GM18867 (cell line): Measurements from ENCODE around the gene PCDHGA6.

Experiments
- ATAC-seq: cut with Tn5 transposase; IDR thresholded peaks from one replicate; pipeline ENCODE4 v1.9.1; 2021; ENCODE audit warnings: mild to moderate bottlenecking, moderate library complexity; ENCODE audit not compliant: unreplicated experiment

PCDHGA6 gene

GRCh38 chr5:141419074-141419880 lies 45.6 kb downstream of the PCDHGA6 start:
- ATAC-seq = no peak

DNA sequence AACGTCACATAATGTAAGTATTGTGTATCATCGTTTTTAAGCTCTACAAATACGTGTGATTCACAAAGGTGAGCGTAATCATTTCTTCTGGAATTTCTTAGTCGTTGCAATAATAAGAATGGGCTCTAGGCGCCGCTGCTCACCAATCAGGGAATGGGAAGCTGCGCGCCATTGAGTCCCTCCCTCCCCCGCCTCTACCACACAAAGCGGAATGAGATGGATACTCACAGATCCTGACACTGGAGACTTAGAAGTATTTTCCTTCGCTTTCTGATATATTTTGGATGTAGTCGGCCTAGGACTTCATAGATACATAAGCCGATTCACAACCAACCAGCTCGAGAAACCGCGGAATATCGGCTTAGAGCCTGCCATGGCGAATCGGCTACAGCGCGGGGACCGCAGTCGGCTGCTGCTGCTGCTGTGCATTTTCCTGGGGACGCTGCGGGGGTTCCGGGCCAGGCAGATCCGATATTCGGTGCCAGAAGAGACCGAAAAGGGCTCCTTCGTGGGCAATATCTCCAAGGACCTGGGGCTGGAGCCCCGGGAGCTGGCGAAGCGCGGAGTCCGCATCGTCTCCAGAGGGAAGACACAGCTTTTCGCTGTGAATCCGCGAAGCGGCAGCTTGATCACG lies 47.3 kb downstream of the PCDHGA6 start, which contains the start of gene PCDHGA11:
Gene PCDHGA11 (plus strand): TSS at position 197 of the 634 bp plus-strand sequence. CDS start 177 bp downstream, at position 374.
- no peak for ATAC-seq

DNA sequence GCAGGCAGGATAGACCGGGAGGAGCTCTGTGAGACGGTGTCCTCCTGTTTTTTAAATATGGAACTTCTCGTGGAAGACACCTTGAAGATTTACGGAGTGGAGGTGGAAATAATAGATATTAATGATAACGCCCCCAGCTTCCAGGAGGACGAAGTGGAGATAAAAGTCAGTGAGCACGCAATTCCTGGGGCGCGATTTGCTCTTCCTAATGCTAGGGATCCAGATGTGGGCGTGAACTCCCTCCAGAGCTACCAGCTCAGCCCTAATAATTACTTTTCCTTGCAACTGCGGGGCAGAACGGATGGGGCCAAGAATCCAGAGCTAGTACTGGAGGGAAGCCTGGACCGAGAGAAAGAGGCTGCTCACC lies 47.8 kb downstream of the PCDHGA6 start:
- ATAC-seq = no peak

DNA sequence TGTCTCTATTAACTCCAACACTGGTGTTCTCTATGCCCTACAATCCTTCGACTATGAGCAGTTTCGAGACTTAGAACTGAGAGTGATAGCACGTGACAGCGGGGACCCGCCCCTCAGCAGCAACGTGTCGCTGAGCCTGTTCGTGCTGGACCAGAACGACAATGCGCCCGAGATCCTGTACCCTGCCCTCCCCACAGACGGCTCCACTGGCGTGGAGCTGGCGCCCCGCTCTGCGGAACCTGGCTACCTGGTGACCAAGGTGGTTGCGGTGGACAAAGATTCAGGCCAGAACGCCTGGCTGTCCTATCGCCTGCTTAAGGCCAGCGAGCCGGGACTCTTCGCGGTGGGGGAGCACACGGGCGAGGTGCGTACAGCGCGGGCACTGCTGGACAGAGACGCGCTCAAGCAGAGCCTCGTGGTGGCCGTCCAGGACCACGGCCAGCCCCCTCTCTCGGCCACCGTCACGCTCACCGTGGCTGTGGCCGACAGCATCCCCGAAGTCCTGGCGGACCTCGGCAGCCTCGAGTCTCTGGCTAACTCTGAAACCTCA lies 49.1 kb downstream of the PCDHGA6 start:
- ATAC-seq = no peak

- ATAC-seq = no peak
These were observed 54.2 kb downstream of the PCDHGA6 start for GRCh38 chr5:141427783-141428426.
